Fibroblast of lung (primary cell): Measurements from ENCODE around the gene SLC10A6. TPM values are rescaled to one million over a fixed set of nuclear protein-coding genes. Genes with fewer than 3 reads are reported as not detected.

ENCODE experiments used
- DNase-seq, 2 donors: peaks; one replicate each; pipeline versions ENCODE4 v3.0.0 to v3.0.0-alpha.2; 2010; ENCODE audit warnings: low read depth in 2 of 2
- H2AFZ ChIP-seq: 2 replicates; pipeline ENCODE4 v1.5.1; 2012; ENCODE audit warnings: low read length, control low read depth, inconsistent platforms
- H3K27ac ChIP-seq: 2 replicates; pipeline ENCODE4 v1.5.1; 2011; ENCODE audit warnings: low read length, control low read depth; ENCODE audit not compliant: insufficient read depth
- H3K27me3 ChIP-seq: 2 replicates; pipeline ENCODE4 v1.5.1; 2011; ENCODE audit warnings: mild to moderate bottlenecking, low read length; ENCODE audit not compliant: control insufficient read depth, insufficient read depth
- H3K36me3 ChIP-seq: 2 replicates; pipeline ENCODE4 v1.5.1; 2011; ENCODE audit warnings: low read length; ENCODE audit not compliant: control insufficient read depth, insufficient read depth
- H3K4me1 ChIP-seq: 2 replicates; pipeline ENCODE4 v1.5.1; 2011; ENCODE audit warnings: low read length; ENCODE audit not compliant: control insufficient read depth, insufficient read depth; ENCODE audit errors: extremely low read depth
- H3K4me2 ChIP-seq: 2 replicates; pipeline ENCODE4 v1.5.1; 2011; ENCODE audit warnings: low read length, control low read depth; ENCODE audit not compliant: insufficient read depth; ENCODE audit errors: extremely low read depth
- H3K4me3 ChIP-seq, 4 experiments: fragments of 200-600 bp in 1 of 4; sonication (generic) in 1 of 4; replicated peaks in 1 of 4; 2 replicates each; pipeline ENCODE4 v1.5.1; 2011 to 2016; ENCODE audit warnings: low read length in 4 of 4, low read depth in 3 of 4, mild to moderate bottlenecking in 3 of 4, control low read depth in 2 of 4, inconsistent platforms in 1 of 4, mixed read lengths in 1 of 4; ENCODE audit not compliant: insufficient read depth in 1 of 4; ENCODE audit errors: control extremely low read depth in 1 of 4
- H3K79me2 ChIP-seq: 2 replicates; pipeline ENCODE4 v1.5.1; 2012; ENCODE audit warnings: mild to moderate bottlenecking, low read length, inconsistent platforms; ENCODE audit not compliant: control insufficient read depth, insufficient read depth
- H3K9ac ChIP-seq: 2 replicates; pipeline ENCODE4 v1.5.1; 2011; ENCODE audit warnings: mild to moderate bottlenecking, low read length, control low read depth; ENCODE audit not compliant: insufficient read depth
- H3K9me3 ChIP-seq: 2 replicates; pipeline ENCODE4 v1.5.1; 2012; ENCODE audit warnings: low read depth, low read length; ENCODE audit not compliant: control insufficient read depth, insufficient read depth
- H4K20me1 ChIP-seq: 2 replicates; pipeline ENCODE4 v1.5.1; 2011; ENCODE audit warnings: low read length; ENCODE audit not compliant: control insufficient read depth, insufficient read depth; ENCODE audit errors: extremely low read depth
- EZH2 ChIP-seq: IDR thresholded peaks from 2 replicates; pipeline ENCODE4 v1.5.1; 2012; ENCODE audit warnings: low read length, control low read depth, mild to moderate bottlenecking; ENCODE audit errors: missing control alignments
- polyA plus RNA-seq, 2 donors: library from polyadenylated mRNA; depleted of rRNA in 1 of 2; stranded (reverse) in 1 of 2; unstranded in 1 of 2; fragments of >200 nt; gene quantifications; 2 replicates each; pipeline ENCODE4 v1.2.1, GENCODE V29; 2011 to 2012; ENCODE audit warnings: missing spikeins in 1 of 2
- total RNA-seq: library from RNA; depleted of rRNA; stranded (reverse); fragments of >200 nt; gene quantifications from 2 replicates; pipeline ENCODE4 v1.2.1, GENCODE V29; 2014
- TF ChIP-seq, protein P1 (sequence below), 2 donors: IDR thresholded peaks in 1 of 2; conservative IDR thresholded peaks in 1 of 2; 1 replicate in 1 of 2; 2 replicates in 1 of 2; pipeline ENCODE4 v1.5.1; 2011 to 2012; ENCODE audit warnings: low read length in 2 of 2, control low read depth in 1 of 2, inconsistent platforms in 1 of 2, low read depth in 1 of 2, mild to moderate bottlenecking in 1 of 2

SLC10A6 gene
- total and polyA plus RNA-seq, 2 donors (not counting 1 experiment from before 2014, with no cell fraction given), result 0.66 TPM; not detected in 1

GRCh38 chr4:86895692-86896488 lies 46.7 kb upstream of the SLC10A6 start:
- no peak overlapping the region for H3K9ac ChIP-seq
- no peak overlapping the region for H3K27ac ChIP-seq
- H3K9me3 ChIP-seq, result no peaks in the 10 kb centered on the region

DNA sequence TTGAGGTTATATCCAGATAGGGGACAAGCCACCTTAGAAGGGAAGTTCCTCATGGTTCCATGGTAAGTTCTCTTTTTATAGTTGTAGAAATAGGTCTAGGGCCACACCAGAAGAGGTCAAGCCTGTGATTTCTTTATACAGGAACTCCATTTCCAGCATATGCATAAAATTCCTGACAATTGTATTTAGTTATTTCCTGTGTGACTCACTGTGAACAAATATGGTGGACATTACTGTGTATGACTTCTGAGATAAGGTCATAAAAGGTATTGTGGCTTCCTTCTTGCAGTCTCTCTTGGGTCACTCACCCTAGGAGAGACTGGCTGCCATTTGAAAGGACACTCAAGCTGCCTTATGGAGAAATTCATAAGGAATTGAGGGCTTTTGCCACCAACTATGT lies 45.3 kb upstream of the SLC10A6 start:
- DNase-seq, result peak in 1 of 2 donors; percentile 36
- Histone ChIP-seq H3K4me2 (no peak overlapping the region), H3K27ac (no peak overlapping the region), H3K27me3 (no peaks in the 10 kb centered on the region), H3K36me3 (no peaks in the 10 kb centered on the region), H3K9me3 (no peaks in the 10 kb centered on the region), H4K20me1 (no peaks in the 10 kb centered on the region), H3K4me3 (no peak overlapping the region), H3K79me2 (no peaks in the 10 kb centered on the region), H2AFZ (peak overlapping the region; percentile 67), H3K4me1 (peaks cover 2% of the 10 kb centered on the region), H3K9ac (no peak overlapping the region)
- TF ChIP-seq, protein P1, sequence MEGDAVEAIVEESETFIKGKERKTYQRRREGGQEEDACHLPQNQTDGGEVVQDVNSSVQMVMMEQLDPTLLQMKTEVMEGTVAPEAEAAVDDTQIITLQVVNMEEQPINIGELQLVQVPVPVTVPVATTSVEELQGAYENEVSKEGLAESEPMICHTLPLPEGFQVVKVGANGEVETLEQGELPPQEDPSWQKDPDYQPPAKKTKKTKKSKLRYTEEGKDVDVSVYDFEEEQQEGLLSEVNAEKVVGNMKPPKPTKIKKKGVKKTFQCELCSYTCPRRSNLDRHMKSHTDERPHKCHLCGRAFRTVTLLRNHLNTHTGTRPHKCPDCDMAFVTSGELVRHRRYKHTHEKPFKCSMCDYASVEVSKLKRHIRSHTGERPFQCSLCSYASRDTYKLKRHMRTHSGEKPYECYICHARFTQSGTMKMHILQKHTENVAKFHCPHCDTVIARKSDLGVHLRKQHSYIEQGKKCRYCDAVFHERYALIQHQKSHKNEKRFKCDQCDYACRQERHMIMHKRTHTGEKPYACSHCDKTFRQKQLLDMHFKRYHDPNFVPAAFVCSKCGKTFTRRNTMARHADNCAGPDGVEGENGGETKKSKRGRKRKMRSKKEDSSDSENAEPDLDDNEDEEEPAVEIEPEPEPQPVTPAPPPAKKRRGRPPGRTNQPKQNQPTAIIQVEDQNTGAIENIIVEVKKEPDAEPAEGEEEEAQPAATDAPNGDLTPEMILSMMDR (conservative IDR thresholded peaks at IDR 0.05 in 1 of 2, IDR thresholded peaks at IDR 0.05 in 1 of 2; ENCODE audit: low read depth in 1 of 2, low read length in 2 of 2), result no peak
- TF ChIP-seq EZH2, result no peak

More at GRCh38 chr4:86895692-86896488, 46.7 kb upstream of the SLC10A6 start:
- H4K20me1 ChIP-seq, result no peaks in the 10 kb centered on the region
- no peaks in the 10 kb centered on the region for H3K36me3 ChIP-seq
- no peaks in the 10 kb centered on the region for H3K27me3 ChIP-seq
- no peak overlapping the region for H2AFZ ChIP-seq
- H3K4me2 ChIP-seq, result no peak overlapping the region
- peaks cover 2% of the 10 kb centered on the region for H3K4me1 ChIP-seq
- H3K79me2 ChIP-seq, result no peaks in the 10 kb centered on the region
- peak; percentile 64 to 81 for DNase-seq
- TF ChIP-seq, protein P1 (conservative IDR thresholded peaks at IDR 0.05 in 1 of 2, IDR thresholded peaks at IDR 0.05 in 1 of 2; ENCODE audit: low read depth in 1 of 2, low read length in 2 of 2), result peak; percentile 47 to 65
- no peak for TF ChIP-seq EZH2
- H3K4me3 ChIP-seq, result no peak overlapping the region

DNA sequence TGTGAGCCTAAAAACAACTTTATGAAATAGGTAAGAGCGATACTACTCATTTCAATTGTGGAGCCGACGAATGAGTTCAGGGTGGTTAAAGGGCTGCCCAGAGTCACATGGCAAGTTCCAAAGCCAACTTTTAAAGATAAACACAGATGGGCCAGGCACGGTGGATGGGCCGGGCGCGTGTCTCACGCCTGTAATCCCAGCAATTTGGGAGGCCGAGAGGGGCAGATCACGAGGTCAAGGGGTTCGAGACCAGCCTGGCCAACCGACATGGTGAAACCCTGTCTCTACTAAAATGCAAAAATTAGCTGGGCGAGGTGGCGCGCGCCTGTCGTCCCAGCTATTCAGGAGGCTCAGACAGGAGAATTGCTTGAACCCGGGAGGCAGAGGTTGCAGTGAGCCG lies 44.0 kb upstream of the SLC10A6 start:
- Histone ChIP-seq H3K79me2 (no peaks in the 10 kb centered on the region), H3K27ac (no peak overlapping the region), H4K20me1 (no peaks in the 10 kb centered on the region), H3K4me2 (no peak overlapping the region), H3K4me1 (peaks cover 2% of the 10 kb centered on the region), H3K4me3 (peak overlapping the region in 2 of 4 experiments; percentile 74 to 78), H3K9me3 (no peaks in the 10 kb centered on the region), H3K27me3 (no peaks in the 10 kb centered on the region), H3K9ac (no peak overlapping the region), H2AFZ (no peak overlapping the region), H3K36me3 (no peaks in the 10 kb centered on the region)
- no peak for TF ChIP-seq EZH2
- TF ChIP-seq, protein P1 (conservative IDR thresholded peaks at IDR 0.05 in 1 of 2, IDR thresholded peaks at IDR 0.05 in 1 of 2; ENCODE audit: low read depth in 1 of 2, low read length in 2 of 2), result no peak
- DNase-seq, result no peak
